Left renal pelvis (tissue), 4 donors: ENCODE data around the gene PSD4. TPM values are rescaled to one million over a fixed set of nuclear protein-coding genes. Genes with fewer than 3 reads are reported as not detected.

Experiments used
- DNase-seq, 4 donors: peaks; one replicate each; pipeline ENCODE4 v3.0.0-alpha.2; 2013; ENCODE audit warnings: low read depth in 4 of 4, low spot score in 3 of 4
- polyA plus RNA-seq, 4 donors: library from polyadenylated mRNA; unstranded; fragments of 120-200 nt; gene quantifications; one replicate each; pipeline ENCODE4 v1.2.1, GENCODE V29; 2013; ENCODE audit not compliant: insufficient read length in 4 of 4

The PSD4 gene
- polyA plus RNA-seq, 4 donors = 1.9 to 15.9 (median 9.3) TPM

DNA sequence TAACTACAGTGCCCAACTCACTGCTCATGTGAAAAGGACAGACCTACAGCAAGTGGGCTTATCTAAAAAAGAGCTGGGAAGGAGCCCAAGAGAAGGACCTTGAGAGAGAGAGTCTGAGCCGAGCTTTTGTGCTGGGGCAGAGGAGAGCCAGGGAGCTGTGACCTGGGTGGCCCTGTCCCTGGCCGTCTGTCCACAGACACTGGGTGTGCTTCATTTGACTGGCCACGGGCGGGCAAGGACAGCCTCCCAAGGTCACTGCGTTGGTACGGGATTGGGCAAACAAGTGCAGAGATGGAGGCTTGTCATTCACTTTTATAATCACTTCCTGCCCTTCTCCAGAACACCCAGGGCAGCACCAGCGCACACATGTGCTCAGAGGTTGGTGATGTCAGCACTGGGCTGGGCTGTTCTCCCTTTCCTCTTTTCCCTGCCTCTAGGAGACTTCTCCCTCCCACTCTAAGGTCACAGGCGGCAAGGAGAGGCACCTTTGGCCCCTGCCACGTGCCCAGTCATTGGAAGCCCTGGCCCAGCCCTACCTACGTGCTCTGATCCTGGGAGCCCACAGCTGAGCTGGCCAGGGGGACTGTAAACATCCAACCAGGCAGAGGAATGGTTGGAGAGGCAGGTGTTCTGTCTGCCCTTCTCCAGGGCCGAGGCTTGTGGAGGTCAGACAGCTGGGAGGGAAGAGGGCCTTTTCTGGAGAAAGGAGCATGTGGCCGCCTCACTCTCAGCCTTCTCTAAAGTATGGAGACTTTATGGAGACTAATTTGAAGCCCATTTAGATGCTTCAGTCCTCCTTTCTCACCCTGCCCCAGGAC, 6.4 kb upstream of the PSD4 start:
- no peak for DNase-seq

DNA sequence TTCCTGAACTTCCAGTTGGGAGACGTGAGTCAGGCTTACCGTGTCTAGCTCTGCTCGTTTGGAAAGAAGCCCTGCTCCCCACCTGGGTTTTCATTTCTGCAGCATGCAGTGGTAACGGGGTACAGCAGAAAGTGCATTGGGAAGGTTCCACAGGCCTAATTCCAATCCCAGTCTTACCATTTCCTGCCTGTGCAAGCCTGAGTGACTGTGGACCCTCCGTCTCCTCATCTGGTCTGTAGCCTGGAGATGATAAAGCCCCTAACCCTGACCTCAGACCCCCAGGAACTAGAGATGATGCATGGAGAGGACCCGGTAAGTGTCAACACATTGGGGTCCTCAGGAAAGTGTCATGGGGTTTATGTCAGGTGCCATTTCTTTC, 5.8 kb upstream of the PSD4 start:
- no peak for DNase-seq

DNA sequence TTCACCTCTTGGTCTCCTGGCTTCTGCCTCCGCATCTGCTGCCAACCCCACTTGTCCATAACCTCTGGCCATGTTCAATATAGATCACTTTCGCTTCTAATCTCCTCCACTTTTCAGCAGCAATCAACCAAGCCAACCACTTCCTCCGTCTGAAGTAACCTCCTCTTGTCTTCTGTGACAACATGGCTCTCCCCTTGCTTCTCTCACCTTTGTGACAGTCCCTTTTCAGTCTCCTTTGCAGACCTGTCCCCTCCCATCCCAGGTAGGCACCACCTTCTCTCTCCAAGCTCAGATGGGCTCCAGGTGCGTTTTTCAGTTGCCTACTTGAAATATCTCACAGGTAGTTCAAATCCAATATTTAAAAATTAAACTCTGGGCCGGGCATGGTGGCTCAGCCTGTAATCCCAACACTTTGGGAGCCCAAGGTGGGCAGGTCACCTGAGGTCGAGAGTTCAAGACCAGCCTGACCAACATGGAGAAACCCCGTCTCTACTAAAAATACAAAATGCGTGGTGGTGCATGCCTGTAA, 4.7 kb upstream of the PSD4 start:
- no peak for DNase-seq

DNA sequence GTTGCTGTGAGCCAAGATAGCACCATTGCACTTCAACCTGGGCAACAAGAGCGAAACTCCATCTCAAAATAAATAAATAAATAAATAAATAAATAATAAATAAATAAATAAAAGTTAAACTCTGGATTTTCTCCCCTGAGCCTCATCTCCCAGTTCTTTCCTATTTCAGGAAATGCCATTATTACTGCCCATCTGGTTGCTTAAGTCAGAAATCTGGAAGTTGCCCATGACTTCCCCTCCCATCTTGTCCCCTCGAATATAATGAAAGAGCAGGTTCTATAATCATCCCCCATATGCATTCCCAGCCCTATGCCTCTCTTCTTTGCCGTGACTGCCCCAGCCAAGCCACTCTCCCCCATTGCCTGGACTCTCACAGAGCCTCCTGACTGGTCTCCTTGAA, 4.2 kb upstream of the PSD4 start:
- no peak for DNase-seq

DNA sequence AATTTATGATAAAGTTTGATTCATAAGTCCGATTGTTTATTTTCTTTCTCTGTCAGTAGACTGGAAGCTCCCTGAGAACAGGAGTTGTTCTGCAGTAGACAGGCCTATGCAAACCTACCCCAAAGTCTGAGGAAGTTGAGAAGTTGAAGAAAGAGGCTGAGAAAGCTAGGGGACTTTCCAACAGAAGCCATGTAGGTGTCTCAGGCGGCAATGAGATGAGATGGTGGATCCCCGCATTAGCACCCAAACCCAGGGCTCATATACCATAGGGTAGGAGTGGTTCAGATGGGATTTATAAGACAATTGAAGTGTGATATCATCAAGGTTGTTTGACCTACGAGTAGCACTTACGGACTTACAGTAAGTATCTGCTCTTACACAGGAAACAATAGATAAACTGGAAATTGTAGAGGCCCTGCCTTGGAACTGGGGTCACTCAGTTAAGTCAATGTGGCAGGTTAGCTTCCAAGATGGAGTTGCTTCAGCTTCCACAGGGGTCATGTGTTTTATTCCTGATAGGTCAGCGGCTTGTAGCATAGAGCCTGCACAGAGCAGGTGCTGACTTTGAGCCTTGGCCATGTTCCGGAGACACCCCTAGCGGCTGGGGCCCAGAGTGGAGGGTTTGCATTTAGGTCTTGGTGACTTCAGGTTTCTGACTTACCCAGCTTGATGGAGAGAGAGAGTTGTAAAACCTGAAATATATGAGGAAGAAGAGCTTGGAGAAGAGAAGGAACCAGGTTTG, 2.3 kb upstream of the PSD4 start:
- no peak for DNase-seq

DNA sequence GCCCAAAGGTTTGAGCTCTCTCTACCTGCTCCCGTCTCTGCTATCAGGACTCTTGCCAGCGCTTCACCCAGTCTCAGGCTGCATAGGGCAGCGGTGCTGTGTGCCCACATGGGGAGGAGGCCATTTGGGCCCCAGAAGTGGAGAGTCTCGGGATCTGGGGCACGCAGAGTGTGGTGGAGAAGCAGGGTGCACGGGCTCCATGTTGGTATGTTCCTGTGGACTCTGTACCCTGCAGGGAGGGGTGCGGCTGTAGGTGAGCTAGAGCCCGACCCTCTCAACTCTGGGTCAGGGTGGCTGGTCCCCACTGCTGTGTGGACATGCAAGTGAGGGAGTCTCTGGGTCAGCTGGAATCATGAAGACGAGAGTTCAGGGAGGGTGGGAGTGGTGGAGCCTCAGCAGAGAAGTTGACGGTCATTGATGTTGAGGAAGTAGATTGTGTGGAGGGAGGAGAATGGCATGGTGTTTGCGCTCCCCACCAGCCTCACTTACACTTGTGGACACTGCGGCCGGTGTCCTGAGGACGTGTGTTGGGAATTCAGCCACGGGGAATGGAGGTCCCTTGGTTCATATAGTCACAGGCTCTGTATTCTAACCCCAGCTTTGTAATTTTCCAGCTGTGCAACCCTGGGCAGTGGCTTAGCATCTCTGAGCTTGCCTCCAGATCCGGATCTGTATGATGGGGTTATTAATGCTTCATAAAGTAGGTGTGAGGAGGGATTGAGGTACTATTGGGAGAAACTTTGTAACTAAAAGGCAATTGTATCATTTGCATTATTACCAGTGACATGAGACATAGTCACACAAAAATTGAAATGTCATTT, 840 bp upstream of the PSD4 start:
- no peak for DNase-seq

DNA sequence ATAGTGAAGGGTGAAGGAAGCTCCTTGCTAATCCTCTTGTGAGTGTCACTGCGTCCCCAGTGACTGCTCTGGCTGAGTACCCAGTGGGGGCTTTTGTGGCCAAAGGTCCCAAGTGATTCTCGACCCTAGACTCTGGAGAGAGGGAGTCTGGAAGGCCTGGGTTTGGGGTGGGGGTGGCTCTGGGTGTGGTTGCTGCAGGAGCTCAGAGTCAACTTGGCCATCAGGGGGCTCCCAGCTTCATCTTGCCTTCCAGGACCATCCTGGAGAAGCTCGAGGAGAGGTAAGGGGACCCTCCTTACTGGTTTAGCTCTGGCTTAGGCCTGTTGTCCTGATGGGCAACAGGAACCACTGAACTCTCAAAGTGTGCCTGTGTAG, 592 bp downstream of the PSD4 start:
- no peak for DNase-seq

DNA sequence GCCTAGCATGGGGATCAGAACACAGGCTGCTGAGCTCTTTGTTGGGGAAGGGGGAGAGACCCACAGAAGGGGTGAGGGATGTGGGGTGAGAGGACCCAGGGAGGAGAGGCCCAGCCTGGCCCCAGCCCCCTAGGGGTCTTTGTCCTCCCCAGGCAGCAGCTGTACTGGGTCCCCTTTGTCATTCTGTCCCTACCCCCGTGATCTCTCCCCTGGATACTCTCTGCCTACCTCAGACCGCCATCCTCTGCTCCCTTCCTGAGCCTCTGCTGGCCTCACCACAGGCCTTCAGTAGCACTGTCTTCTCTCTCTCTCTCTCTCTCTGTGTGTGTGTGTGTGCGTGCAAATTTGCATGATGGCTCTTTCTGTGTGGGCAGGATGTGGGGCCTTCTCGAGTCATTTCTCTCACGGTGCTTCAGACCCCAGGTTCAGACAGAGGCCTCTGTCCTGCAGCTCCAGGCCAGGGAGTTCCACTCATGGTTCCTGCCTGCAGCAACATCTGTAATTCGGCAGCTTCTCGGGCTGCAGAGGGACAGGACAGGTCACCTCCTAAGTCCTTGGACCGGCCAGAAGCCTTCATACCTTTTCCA, 1.4 kb downstream of the PSD4 start:
- no peak for DNase-seq

DNA sequence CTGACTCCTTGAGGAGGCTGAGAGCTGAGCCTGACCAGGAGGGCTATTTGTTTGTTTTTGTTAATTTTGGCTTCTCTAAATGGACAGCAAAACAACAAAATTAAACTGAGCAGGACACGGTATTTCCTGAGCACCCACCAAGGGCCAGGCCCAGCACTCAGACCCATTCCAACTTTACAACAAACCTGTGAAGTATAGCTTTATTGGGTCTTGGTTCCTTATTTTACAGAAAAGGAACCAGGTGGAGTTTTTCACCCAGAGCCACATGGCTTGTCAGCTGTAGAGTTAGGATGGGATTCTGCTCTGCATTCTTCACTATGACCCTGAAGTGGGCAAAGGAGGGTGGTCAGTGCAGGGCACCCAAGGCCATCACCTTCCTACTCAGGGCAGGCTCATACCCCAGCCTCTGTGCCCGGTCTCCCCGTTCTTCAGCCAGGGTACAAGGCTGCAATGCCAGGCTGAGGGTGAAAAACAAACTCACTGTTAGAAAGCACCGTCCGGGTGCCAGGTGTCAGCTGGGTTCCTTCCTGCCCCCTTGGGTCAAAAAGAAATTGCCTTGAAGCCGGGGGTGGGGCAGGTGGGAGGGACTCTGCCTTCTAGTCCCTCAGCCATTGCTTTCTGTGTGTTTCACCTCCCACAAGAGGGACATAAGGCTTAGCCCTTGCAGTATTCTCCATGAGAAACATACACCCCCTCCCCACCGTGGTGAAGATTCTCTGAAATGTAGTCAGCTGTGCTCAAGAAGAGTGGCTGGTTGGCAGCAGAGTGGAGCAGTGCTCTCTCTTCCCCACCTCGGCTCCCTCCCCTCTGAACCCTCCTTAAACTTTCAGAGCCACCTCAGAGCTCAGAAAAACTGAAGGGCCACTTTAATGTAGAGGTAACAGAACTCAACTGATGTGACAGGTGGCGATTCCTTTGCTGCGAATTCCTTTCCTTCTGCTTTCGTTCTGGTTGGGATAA, 2.2 kb downstream of the PSD4 start:
- DNase-seq = no peak

DNA sequence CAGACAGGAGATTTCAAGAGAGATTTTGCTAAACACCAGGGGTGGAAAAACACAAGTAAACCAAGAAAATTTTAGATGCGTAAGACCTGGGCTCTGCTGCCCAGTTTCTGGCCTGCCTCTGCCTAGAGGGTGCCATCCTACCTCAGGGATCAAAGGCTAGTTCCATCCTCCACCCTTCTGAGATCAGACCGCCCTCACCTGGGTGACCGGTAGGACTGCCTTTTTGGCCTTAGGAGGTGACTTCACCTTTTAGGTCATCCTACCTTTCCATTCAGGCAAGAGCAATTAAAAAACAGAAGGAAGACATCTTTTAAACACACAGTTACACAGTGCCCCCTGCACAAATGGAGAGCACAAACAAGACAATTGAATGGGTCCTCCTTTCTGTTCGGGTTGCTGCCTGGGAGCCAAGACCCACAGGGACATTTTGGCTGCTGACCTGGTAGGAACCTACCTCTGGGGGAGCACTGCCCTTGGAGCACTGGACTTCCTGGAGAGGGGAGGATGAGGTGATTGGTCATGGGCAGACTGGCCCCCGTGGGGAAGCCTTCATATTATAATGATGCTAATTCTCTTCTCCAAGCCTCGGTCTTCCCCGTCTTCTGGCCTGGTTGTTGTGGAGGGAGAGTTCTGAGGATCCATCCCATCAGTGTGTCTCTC, 3.1 kb downstream of the PSD4 start:
- no peak for DNase-seq

DNA sequence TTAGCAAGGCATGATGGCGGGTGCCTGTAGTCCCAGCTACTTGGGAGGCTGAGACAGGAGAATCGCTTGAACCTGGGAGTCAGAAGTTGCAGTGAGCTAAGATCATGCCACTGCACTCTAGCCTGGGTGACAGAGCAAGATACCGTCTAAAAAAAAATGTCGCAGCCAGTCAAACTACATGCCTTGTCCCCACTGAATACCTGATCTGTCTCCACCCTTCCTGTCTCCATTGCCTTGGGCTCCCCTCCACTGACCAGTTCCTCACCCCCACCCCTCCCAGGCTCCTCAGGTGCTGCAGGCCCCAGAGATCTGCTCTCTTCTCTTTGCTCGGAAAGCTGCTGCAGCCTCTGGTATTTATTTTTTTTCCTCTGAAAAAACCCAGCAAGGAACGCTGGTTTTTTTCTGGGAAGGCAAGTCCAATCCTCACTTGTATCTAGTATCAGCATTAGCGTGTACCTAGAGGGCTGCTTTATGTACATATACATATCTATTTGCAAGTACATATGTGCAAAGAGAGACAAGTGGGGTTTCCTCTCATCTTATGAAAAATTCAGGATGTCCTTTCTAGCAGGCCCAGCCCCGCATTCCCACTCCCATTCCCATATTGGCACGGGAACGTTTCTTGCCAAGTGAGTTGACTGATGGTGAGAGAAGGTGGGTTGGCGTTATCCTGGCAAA, 4.4 kb downstream of the PSD4 start:
- no peak for DNase-seq

DNA sequence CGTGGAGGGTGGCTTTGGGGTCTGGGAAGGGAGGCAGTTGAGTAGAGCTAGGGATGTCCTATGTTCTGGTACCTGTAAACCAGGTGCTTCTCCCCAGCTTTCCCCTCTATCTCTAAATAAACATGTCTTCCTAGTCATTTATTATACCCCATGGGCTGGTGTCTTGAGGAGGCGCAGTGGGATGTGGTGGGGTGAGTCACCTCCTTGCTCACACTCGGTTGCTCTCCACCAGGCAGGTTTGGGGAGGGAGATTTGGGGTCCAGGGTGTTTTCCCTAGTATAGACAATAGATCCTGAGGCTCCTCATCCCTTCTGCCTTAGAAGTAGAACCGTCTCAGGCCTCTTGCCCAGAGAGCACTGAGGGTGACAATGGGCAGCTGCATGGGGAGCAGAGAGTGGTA, 5.1 kb downstream of the PSD4 start:
- no peak for DNase-seq

DNA sequence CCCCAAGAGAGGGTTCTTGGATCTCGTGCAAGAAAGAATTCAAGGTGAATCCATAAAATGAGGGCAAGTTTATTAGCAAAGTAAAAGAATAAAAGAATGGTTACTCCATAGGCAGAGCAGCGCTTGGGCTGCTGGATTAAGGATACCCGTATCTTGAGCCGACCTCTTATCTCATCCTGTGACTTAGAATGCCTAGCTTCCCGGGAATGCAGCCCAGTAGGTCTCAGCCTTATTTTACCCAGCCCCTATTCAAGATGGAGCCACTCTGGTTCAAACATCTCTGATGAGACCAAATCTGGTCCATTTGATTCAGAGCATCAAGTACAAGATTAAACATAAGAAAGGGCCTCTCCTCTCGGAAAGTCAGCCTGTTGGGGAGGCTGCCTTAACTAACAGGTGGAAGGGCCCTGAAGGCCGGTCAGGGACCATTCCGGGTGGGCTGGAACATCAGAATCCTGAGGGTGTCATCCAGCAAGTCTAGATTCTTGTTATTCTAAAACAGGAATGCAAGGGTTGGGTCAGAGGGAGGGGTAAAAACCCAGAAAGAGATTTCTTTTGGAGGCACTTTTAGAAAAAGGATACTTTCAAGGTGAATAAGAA, 5.8 kb downstream of the PSD4 start:
- DNase-seq = no peak

DNA sequence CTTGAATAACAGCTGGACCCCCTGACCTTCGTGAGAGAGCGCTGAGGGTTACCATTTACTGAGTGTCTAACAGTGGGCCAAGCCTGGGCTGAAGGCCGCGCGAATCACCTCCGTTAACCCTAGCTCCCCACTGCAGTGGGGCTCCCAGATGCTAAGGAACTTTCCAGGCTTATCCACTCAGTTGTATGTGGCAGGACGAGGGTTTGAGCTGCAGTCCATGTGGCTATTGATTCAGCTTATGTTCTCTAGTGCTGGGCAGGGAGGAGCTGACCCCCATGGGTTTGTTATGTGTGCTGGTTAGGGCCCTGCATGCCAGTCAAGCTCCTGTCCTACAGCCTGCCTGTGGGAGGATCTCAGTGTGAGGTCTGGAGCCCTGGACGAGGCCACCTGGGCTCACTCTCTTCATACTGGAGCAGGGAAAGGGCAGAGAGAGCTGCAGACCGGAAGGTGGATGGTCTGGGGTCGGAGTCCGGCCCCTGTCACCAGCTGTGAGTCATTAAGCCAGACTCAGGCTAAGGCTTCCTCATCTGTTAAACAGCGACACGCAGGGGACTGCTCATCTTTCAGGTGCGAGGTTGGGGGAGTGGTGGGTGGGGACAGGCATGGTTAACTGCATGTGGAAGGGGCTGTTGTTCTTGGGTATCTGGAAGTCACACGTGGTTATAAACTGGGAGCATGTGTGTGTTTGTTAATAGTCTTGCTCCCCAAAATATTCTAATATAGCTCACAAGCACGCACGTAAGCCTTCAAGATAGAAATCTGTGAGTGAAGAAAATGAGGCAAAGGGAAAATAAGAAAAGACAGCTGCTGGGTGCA, 6.6 kb downstream of the PSD4 start:
- no peak for DNase-seq

DNA sequence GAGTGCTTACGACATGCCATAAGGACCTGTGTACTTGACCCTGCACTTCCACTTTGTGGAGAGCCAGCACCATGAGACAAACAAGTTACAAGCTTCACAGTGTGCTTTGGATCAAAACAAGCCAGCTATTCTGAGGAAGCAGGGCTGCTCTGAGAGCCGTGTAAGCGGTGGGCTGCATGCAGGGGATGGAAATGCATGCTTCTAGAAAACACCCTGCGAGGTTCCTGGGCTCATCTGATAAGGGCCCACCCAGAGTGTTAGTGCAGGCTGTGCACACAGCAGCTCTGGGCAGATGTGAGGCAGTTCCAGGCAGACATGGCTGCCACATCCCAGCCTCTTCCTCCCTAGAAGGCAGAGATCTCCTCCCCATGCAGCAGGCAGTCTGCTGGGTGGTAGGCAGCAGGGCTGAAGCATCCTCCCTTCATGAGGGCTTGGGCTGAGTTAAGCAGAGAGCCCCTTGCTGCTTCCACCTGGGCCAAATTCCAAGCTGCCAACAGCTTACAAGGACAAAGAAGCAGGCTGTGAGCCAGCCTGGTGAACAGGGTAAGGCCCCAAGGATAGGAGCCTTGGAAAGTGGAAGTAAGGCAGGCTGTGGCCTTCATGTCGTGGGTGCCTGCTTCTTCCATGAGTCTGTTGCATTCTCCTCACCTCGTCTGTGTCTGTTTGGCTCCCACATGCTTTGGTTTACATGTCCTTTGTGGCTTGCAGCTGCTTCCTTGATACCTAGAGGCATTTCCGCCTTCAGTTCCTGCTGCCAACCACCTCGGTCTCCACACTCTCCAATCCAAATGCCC, 7.7 kb downstream of the PSD4 start:
- DNase-seq = no peak

DNA sequence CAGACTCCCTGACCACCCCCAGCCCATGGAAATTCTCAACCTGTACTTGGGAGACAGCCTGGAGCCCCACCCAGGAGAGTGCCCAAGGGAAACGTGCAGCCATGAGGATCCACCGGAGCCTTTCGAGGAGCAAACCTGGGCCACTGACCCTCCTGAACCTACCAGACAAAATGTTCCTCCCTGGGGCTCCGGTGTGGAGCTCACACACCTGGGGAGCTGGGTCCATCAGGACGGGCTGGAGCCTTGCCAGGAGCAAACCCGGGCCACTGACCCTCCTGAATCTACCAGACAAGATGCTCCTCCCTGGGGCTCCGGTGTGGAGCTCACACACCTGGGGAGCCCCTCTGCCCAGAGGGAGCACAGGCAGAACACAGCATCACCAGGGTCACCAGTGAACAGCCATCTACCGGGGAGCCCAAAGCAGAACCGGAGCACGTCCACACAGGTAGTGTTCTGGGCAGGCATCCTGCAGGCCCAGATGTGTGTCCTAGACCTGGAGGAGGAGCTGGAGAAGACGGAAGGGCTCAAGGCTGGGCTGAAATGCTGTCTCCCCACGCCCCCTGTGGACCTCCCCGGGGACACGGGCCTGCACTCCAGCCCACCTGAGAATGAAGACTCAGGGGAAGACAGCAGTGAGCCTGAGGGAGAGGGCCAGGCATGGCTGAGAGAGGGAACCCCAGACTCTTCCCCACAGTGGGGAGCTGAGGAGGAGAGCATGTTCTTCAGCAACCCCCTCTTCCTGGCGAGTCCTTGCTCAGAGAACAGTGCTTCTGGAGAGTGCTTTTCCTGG, 8.9 kb downstream of the PSD4 start:
- DNase-seq = no peak
